Kidney (tissue), 14 donors: ENCODE measurements around the gene LAMA4. TPM values are rescaled to one million over a fixed set of nuclear protein-coding genes. Genes with fewer than 3 reads are reported as not detected.
A peak's percentile ranks its signal among the peaks of the same experiment; 100 is the strongest.

ENCODE experiments used
- DNase-seq, 5 donors: peaks; one replicate each; pipeline ENCODE4 v3.0.0-alpha.2; 2013 to 2020
- FAIRE-seq: peaks from 2 replicates; lab custom pipeline; 2012; peaks lifted over from hg19 to GRCh38; lab: Jason Lieb, UNC
- H3K27ac ChIP-seq, 2 donors: one replicate each; pipeline ENCODE4 v1.7.0; 2013; ENCODE audit warnings: low read depth in 2 of 2, low read length in 2 of 2, inconsistent platforms in 1 of 2
- H3K27me3 ChIP-seq: one replicate; pipeline ENCODE4 v1.7.1; 2013; ENCODE audit warnings: low read length, inconsistent platforms; ENCODE audit not compliant: control insufficient read depth, insufficient read depth
- H3K36me3 ChIP-seq, 3 donors: one replicate each; pipeline versions ENCODE4 v1.7.0 to v1.7.1; 2013; ENCODE audit warnings: low read length in 3 of 3, control low read depth in 1 of 3, inconsistent platforms in 1 of 3; ENCODE audit not compliant: insufficient read depth in 3 of 3, control insufficient read depth in 2 of 3
- H3K4me1 ChIP-seq, 3 donors: one replicate each; pipeline versions ENCODE4 v1.7.0 to v1.7.1; 2013; ENCODE audit warnings: low read length in 3 of 3, inconsistent platforms in 1 of 3, low read depth in 1 of 3; ENCODE audit not compliant: control insufficient read depth in 2 of 3, insufficient read depth in 2 of 3
- H3K4me3 ChIP-seq, 3 donors: one replicate each; pipeline versions ENCODE4 v1.7.0 to v1.8.1; 2013; ENCODE audit warnings: low read length in 3 of 3, control low read depth in 1 of 3, inconsistent platforms in 1 of 3
- H3K9ac ChIP-seq, 3 donors: one replicate each; pipeline versions ENCODE4 v1.7.0 to v1.7.1; 2013; ENCODE audit warnings: low read length in 3 of 3, control low read depth in 1 of 3, inconsistent platforms in 1 of 3
- H3K9me3 ChIP-seq, 3 donors: one replicate each; pipeline versions ENCODE4 v1.7.0 to v1.7.1; 2013; ENCODE audit warnings: low read length in 3 of 3, control low read depth in 1 of 3, inconsistent platforms in 1 of 3; ENCODE audit not compliant: control insufficient read depth in 2 of 3, insufficient read depth in 1 of 3
- CTCF ChIP-seq: IDR thresholded peaks from 3 replicates; pipeline ENCODE4 v1.5.1; 2012; ENCODE audit warnings: mild to moderate bottlenecking, moderate library complexity, borderline replicate concordance; ENCODE audit not compliant: insufficient read depth; ENCODE audit errors: extremely low read depth
- intact Hi-C: fragments of 100-400 bp; cut with DNase I; formaldehyde crosslinking; loops from one replicate; pipeline ENCODE4 v1.11.1; 2022
- polyA plus RNA-seq: library from polyadenylated mRNA; stranded (reverse); fragments of 350-450 nt; fragmentation: Illumina TruSeq; extraction: RNeasy Lipid Tissue Mini Kit (QIAGEN cat#74804); gene quantifications from one replicate; pipeline ENCODE4 v1.2.3, GENCODE V29; 2014; ENCODE audit warnings: low read depth, low replicate concordance; ENCODE audit not compliant: insufficient read depth
- total RNA-seq: library from RNA; stranded (reverse); fragmentation: NEBNext Ultra II Directional; extraction: Animal tissue kit (Norgen Biotek cat#: 25700); gene quantifications from one replicate; pipeline ENCODE4 v1.2.1, GENCODE V29; 2021
- donor health status: control.
- donor health status: control.
- donor health status: control.
- donor health status: control.
- donor health status: control.
- donor health status: DM: yes; HTN: yes; CAD: no.
- donor health status: Normal renal cell carcinoma (clear cell type).

The LAMA4 gene
- total and polyA plus RNA-seq, 2 donors from 2014 or later = 5.6 to 20.7 TPM

GRCh38 chr6:112223070-112223861 is 31.1 kb downstream of the LAMA4 start:
- intact Hi-C loops = no loop called here
- peak in 1 of 5 donors; percentile 64 for DNase-seq
- no peaks in the 10 kb centered on the region for H3K9me3 ChIP-seq
- H3K4me3 ChIP-seq = no peak overlapping the region
- FAIRE-seq = no peak
- no peaks in the 10 kb centered on the region for H3K27me3 ChIP-seq
- H3K4me1 ChIP-seq = peaks cover 0 to 3% (median 2%) of the 10 kb centered on the region in 3 donors
- no peak for TF ChIP-seq CTCF
- peak overlapping the region; percentile 20 to 32 for H3K27ac ChIP-seq
- no peaks in the 10 kb centered on the region for H3K36me3 ChIP-seq
- no peak overlapping the region for H3K9ac ChIP-seq

- no peak overlapping the region for H3K27ac ChIP-seq
- FAIRE-seq (no peak), DNase-seq (no peak)
- intact Hi-C loops = no loop called here
- no peaks in the 10 kb centered on the region for H3K9me3 ChIP-seq
- no peak overlapping the region for H3K4me3 ChIP-seq
- H3K36me3 ChIP-seq = no peaks in the 10 kb centered on the region
- H3K9ac ChIP-seq = no peak overlapping the region
- TF ChIP-seq CTCF = no peak
- peaks cover 0 to 3% (median 2%) of the 10 kb centered on the region in 3 donors for H3K4me1 ChIP-seq
- no peaks in the 10 kb centered on the region for H3K27me3 ChIP-seq
Measured at GRCh38 chr6:112221981-112222852, 32.1 kb downstream of the LAMA4 start.

GRCh38 chr6:112221561-112221960 is 32.8 kb downstream of the LAMA4 start:
- peaks cover 0 to 8% (median 6%) of the 10 kb centered on the region in 3 donors for H3K4me1 ChIP-seq
- H3K4me3 ChIP-seq = no peak overlapping the region
- no peaks in the 10 kb centered on the region for H3K27me3 ChIP-seq
- DNase-seq = no peak
- H3K27ac ChIP-seq = no peak overlapping the region
- FAIRE-seq = no peak
- no peak overlapping the region for H3K9ac ChIP-seq
- no peaks in the 10 kb centered on the region for H3K36me3 ChIP-seq
- intact Hi-C loops = no loop called here
- H3K9me3 ChIP-seq = no peaks in the 10 kb centered on the region
- TF ChIP-seq CTCF = no peak
